ENCODE results near the gene LRRC36.
A peak's percentile ranks its signal among the peaks of the same experiment; 100 is the strongest.

Gene LRRC36

GRCh38 chr16:67395105-67395457 lies 68.5 kb downstream of the LRRC36 start:
- TF ChIP-seq CTCF (IDR thresholded peaks at IDR 0.05; ENCODE audit: borderline replicate concordance, insufficient read depth, low read depth, low read length): no peak
- H3K4me3 ChIP-seq (ENCODE audit: low read depth, low read length): no peak overlapping the region

GRCh38 chr16:67395458-67396158 lies 69.0 kb downstream of the LRRC36 start:
- no peak overlapping the region for H3K4me3 ChIP-seq (ENCODE audit: low read depth, low read length)
- no peak for TF ChIP-seq CTCF (IDR thresholded peaks at IDR 0.05; ENCODE audit: borderline replicate concordance, insufficient read depth, low read depth, low read length)

GRCh38 chr16:67396159-67397035 lies 69.8 kb downstream of the LRRC36 start:
- no peak overlapping the region for H3K4me3 ChIP-seq (ENCODE audit: low read depth, low read length)

GRCh38 chr16:67397036-67397801 lies 70.6 kb downstream of the LRRC36 start:
- no peak for TF ChIP-seq CTCF (IDR thresholded peaks at IDR 0.05; ENCODE audit: borderline replicate concordance, insufficient read depth, low read depth, low read length)
- no peak overlapping the region for H3K4me3 ChIP-seq (ENCODE audit: low read depth, low read length)

More at GRCh38 chr16:67396159-67397035, 69.8 kb downstream of the LRRC36 start:
- TF ChIP-seq CTCF (IDR thresholded peaks at IDR 0.05; ENCODE audit: borderline replicate concordance, insufficient read depth, low read depth, low read length): no peak

- no peak overlapping the region for H3K4me3 ChIP-seq (ENCODE audit: low read depth, low read length)
- peak; percentile 45; the same call in 1 of the 2 replicates for TF ChIP-seq CTCF (IDR thresholded peaks at IDR 0.05; ENCODE audit: borderline replicate concordance, insufficient read depth, low read depth, low read length)
Observed at GRCh38 chr16:67397812-67398545, 71.4 kb downstream of the LRRC36 start.

- H3K4me3 ChIP-seq (ENCODE audit: low read depth, low read length): no peak overlapping the region
Observed at GRCh38 chr16:67398546-67399217, 72.1 kb downstream of the LRRC36 start.

More at GRCh38 chr16:67398546-67399217, 72.1 kb downstream of the LRRC36 start:
- no peak for TF ChIP-seq CTCF (IDR thresholded peaks at IDR 0.05; ENCODE audit: borderline replicate concordance, insufficient read depth, low read depth, low read length)

Measured in GM12875 (cell line).